ENCODE measurements around the gene TAF11L11.
"Not testable (repeated sequence)": the region's sequence is repeated elsewhere in the genome, so short reads cannot be mapped to it uniquely, and the experiment has no call there.

Gene TAF11L11

DNA sequence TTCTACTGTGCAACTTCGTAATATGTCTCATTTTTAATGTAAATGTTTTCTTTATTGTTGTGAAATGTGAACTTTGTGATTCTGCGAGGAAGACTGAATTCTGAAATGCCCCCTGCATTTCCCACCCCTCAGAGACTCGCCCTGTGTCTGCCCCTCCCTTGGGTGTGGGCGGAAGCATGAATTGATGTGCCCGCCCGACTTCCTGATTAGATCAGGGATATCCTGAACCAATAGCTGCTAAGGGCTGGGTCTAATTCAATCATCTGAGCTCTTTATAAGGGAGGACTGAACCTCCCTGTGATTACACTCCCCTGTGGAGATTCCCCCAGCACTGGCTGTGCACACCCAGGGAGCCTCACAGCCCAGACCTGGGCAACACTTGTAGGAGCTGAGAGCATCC, at the start of gene TAF11L11:
TAF11L11 (plus strand) TSS at position 304 of the 400 bp plus-strand sequence.
- DNase-seq (ENCODE audit: low read depth), result not testable (repeated sequence)

DNA sequence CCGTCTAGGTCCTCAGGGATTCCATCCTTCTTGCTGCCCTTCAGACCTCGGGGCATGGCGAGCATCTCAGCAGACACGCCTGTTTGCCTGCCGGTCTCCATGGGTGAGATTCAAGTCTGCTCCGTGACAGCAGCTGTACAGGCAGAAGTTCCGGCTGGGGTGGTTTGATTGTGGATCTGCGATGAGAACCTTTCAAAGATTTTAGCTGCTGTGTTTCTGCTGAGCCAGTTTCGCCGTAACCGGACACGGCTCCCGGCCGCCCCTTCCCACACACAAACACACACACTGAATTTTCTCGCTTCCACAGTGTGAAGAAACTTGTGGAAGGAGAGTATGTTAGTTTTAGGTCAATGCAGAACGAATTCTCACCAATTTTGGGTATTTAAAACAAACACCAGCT, 18.3 kb upstream of the TAF11L11 start, which contains the start of gene TAF11L7:
TAF11L7 (minus strand) TSS at position 101 of the 400 bp plus-strand sequence.
- not testable (repeated sequence) for DNase-seq (ENCODE audit: low read depth)

DNA sequence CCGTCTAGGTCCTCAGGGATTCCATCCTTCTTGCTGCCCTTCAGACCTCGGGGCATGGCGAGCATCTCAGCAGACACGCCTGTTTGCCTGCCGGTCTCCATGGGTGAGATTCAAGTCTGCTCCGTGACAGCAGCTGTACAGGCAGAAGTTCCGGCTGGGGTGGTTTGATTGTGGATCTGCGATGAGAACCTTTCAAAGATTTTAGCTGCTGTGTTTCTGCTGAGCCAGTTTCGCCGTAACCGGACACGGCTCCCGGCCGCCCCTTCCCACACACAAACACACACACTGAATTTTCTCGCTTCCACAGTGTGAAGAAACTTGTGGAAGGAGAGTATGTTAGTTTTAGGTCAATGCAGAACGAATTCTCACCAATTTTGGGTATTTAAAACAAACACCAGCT, 13.1 kb upstream of the TAF11L11 start, which contains the start of gene TAF11L8:
TAF11L8 (minus strand) TSS at position 101 of the 400 bp plus-strand sequence.
- not testable (repeated sequence) for DNase-seq (ENCODE audit: low read depth)

DNA sequence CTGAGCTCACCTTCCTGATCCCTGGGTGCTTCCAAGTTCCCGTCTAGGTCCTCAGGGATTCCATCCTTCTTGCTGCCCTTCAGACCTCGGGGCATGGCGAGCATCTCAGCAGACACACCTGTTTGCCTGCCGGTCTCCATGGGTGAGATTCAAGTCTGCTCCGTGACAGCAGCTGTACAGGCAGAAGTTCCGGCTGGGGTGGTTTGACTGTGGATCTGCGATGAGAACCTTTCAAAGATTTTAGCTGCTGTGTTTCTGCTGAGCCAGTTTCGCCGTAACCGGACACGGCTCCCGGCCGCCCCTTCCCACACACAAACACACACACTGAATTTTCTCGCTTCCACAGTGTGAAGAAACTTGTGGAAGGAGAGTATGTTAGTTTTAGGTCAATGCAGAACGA, 9.7 kb upstream of the TAF11L11 start, which contains the start of gene TAF11L9:
TAF11L9 (minus strand) TSS at position 140 of the 400 bp plus-strand sequence.
- not testable (repeated sequence) for DNase-seq (ENCODE audit: low read depth)

DNA sequence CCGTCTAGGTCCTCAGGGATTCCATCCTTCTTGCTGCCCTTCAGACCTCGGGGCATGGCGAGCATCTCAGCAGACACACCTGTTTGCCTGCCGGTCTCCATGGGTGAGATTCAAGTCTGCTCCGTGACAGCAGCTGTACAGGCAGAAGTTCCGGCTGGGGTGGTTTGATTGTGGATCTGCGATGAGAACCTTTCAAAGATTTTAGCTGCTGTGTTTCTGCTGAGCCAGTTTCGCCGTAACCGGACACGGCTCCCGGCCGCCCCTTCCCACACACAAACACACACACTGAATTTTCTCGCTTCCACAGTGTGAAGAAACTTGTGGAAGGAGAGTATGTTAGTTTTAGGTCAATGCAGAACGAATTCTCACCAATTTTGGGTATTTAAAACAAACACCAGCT, 6.3 kb upstream of the TAF11L11 start, which contains the start of gene TAF11L10:
TAF11L10 (minus strand) TSS at position 101 of the 400 bp plus-strand sequence.
- DNase-seq (ENCODE audit: low read depth), result not testable (repeated sequence)

DNA sequence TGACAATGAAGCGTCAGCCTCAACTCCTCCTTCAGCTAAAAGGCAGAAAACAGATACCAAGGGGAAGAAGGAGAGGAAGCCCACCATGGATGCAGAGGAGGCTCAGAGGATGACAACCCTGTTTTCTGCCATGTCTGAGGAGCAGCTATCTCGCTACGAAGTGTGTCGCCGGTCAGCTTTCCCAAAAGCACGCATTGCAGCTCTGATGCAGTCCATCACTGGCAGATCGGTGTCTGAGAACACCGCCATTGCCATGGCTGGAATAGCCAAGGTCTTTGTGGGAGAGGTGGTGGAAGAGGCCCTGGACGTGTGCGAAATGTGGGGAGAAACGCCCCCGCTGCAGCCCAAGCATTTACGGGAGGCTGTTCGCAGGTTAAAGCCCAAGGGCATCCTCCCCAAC, 968 bp downstream of the TAF11L11 start:
- no peak for DNase-seq (ENCODE audit: low read depth)

DNA sequence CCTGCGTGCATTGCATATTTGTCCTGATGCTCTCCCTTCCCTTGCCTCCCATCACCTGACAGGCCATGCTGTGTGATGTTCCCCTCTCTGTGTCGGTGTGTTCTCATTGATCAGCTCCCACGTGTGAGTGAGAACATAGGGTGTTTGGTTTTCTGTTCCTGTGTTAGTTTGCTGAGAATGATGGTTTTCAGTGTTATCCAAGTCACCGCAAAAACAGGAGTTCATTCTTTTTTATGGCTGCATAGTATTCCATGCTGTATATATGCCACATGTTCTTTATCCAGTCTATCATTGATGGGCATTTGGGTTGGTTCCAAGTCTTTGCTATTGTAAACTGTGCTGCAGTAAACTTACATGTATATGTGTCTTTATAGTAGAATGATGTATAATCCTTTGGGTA, 3.5 kb downstream of the TAF11L11 start:
- DNase-seq (ENCODE audit: low read depth), result not testable (repeated sequence)

DNA sequence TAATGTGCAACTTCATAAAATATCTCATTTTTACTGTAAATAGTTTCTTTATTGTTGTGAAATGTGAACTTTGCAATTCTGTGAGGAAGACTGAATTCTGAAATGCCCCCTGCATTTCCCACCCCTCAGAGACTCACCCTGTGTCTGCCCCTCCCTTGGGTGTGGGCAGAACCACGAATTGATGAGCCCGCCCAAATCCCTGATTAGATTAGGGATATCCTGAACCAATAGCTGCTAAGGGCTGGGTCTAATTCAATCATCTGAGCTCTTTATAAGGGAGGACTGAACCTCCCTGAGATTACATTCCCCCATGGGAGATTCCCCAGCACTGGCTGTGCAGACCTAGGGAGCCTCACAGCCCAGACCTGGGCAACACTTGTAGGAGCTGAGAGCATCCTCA, 6.1 kb downstream of the TAF11L11 start, which contains the start of gene TAF11L12:
TAF11L12 (plus strand) TSS at position 301 of the 400 bp plus-strand sequence.
- DNase-seq (ENCODE audit: low read depth), result not testable (repeated sequence)

DNA sequence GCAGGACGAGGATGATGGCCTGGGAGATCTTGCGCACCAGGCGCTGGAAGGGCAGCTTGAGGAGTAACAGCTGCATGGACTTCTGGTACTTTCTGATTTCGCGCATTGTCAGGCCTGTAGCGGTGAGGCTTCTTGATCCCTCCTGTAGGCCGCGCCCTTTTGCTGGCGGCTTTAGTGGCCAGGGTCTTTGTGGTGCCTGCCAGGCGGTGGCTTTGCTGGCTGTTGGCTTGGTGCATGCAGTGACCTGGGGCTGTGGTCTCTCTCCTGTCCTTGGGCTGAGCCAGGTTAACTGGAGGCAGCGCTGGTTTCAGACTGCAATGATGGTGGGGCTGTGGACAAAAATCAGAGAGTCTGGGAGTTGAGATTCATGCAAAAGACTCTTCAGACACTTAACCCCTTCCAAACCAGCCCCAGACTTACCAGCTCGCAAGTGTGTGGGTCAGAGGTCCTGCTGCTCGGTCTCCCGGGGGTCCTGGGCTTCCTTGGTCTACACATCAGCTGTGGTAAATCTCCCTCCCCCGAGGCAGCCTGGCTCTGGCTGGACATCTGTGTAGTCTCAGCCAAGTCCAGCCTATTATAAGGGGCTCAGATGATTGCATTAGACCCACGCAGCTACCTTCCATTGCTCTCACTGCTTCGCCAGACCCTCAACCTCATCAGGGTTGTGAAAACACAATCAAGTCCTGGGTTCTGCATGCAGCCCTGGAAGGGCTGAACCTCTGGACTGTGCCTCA, 11.1 kb downstream of the TAF11L11 start:
- DNase-seq (ENCODE audit: low read depth), result no peak

DNA sequence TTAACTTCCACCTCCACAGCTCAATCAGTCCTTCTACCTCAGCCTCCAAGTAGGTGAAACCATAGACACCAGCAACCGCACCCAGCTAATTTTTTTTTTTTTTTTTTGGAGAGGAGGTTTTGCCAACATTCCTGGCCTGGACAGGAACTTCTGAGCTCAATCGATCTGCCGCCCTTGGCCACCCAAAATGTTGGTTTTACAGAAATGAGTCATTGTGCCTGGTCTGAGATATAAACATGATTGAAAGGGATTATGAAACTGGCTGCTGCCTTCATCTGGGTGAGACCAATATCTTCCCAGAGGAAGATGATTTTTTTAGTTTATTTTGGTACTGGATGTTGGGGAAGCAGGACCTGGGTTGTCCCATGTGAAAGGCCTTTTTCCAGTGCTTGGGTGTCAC, 15.4 kb downstream of the TAF11L11 start:
- no peak for DNase-seq (ENCODE audit: low read depth)

DNA sequence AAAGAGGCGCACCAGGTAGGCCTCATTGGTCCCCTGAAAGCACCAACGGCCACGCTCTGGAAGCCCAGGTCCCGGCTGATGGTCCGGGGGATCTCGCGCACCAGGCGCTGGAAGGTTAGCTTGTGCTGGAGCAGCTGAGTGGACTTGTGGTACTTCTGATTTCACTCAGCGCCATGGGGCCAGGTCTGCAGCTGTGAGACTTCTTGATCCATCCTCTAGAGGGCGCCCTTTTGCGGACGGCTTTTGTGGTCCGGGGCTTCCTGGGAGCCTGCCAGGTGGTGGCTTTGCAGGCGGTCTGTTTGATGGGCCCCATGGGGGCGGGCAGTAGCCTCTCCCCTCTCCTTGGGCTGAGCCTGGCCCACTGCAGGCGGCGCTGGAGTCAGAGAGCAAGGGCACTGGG, 16.6 kb downstream of the TAF11L11 start:
- DNase-seq (ENCODE audit: low read depth), result no peak

DNA sequence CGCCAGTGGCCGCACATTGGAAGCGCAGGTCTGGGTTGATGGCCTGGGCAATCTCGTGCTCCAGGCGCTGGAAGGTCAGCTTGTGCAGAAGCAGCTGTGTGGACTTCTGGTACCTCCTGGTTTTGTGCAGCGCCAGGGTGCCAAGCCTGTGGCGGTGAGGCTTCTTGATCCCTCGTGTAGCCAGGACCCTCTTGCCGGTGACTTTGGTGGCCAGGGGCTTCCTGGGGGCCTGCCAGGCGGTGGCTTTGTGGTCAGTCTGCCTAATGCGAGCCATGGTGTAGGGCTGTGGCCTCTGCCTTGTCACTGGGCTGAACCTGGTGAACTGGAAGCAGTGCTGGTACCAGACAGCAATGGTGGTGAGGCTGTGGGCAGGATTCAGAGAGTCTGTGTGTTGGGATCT, 21.7 kb downstream of the TAF11L11 start:
- no peak for DNase-seq (ENCODE audit: low read depth)

DNA sequence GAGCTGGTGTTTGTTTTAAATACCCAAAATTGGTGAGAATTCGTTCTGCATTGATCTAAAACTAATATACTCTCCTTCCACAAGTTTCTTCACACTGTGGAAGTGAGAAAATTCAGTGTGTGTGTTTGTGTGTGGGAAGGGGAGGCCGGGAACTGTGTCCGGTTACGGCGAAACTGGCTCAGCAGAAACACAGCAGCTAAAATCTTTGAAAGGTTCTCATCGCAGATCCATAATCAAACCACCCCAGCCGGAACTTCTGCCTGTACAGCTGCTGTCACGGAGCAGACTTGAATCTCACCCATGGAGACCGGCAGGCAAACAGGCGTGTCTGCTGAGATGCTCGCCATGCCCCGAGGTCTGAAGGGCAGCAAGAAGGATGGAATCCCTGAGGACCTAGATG, 27.8 kb downstream of the TAF11L11 start, which contains the start of gene TAF11L13:
TAF11L13 (plus strand) TSS at position 301 of the 400 bp plus-strand sequence.
- DNase-seq (ENCODE audit: low read depth), result not testable (repeated sequence)

DNA sequence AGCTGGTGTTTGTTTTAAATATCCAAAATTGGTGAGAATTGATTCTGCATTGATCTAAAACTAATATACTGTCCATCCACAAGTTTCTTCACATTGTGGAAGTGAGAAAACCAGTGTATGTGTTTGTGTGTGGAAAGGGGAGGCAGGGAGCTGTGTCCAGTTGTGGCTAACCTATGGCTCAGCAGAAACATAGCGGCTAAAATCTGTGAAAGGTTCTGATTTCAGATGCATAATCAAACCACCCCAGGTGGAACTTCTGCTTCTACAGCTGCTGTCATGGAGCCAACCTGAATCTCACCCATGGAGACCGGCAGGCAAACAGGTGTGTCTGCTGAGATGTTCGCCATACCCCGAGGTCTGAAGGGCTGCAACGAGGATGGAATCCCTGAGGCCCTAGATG, 30.2 kb downstream of the TAF11L11 start, which contains the start of gene TAF11L14:
TAF11L14 (plus strand) TSS at position 301 of the 400 bp plus-strand sequence.
- DNase-seq (ENCODE audit: low read depth), result no peak

DNA sequence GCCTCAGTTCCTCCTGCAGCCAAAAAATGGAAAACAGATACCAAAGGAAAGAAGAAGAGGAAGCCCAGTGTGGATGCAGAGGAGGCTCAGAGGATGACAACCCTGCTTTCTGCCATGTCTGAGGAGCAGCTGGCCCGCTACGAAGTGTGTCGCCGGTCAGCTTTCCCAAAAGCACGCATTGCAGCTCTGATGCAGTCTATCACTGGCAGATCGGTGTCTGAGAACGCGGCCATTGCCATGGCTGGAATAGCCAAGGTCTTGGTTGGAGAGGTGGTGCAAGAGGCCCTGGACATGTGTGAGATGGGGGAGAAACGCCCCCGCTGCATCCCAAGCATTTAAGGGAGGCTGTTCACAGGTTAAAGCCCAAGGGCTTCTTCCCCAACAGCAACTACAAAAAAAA, 45.2 kb downstream of the TAF11L11 start:
- DNase-seq (ENCODE audit: low read depth), result not testable (repeated sequence)

DNA sequence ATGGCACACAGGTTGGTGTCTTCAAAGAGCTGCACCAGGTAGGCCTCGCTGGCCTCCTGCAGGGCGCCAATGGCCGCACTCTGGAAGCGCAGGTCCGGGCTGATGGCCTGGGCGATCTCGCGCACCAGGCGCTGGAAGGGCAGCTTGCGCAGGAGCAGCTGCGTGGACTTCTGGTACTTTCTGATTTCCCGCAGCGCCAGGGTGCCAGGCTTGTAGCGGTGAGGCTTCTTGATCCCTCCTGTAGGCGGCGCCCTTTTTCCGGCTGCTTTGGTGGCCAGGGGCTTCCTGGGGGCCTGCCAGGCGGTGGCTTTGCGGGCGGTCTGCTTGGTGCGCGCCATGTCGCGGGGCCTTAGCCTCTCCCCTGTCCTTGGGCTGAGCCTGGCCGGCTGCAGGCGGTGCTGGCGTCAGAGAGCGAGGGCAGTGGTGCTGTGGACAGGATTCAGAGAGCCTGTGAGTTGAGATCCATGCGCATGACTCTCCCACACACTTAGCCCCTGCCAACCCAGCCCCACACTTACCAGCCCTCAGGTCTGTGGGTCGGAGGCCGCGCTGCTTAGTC, 51.3 kb downstream of the TAF11L11 start:
- DNase-seq (ENCODE audit: low read depth), result not testable (repeated sequence)

Data from stimulated activated CD8-positive, alpha-beta memory T cell treated with anti-CD3 and anti-CD28 coated beads, Interleukin-7, amount 100 ng/mL, for 24 hours (primary cell).